ENCODE measurements around the gene RAB44. TPM values are rescaled to one million over a fixed set of nuclear protein-coding genes. Genes with fewer than 3 reads are reported as not detected.

RAB44 gene
- total and polyA plus RNA-seq, 8 donors: 0.15 to 2.5 (median 0.23) TPM; not detected in 3

- 61 to 69% (median 65%) methylated on average over 27 of the region's 27 CpGs for WGBS, 5 donors
- Histone ChIP-seq H3K27ac (no peak overlapping the region), H3K36me3 (no peaks in the 10 kb centered on the region), H3K4me3 (no peak overlapping the region), H3K4me1 (peaks cover 0 to 16% (median 12%) of the 10 kb centered on the region in 4 donors), H3K27me3 (no peaks in the 10 kb centered on the region), H3K9me3 (no peaks in the 10 kb centered on the region)
- peak in 1 of 2 donors; percentile 77 for DNase-seq
- TF ChIP-seq EP300 (IDR thresholded peaks at IDR 0.05) (no peak), POLR2A (IDR thresholded peaks at IDR 0.05) (no peak)
- intact Hi-C loops (cut with DNase I; ENCODE audit: low total_unique reads): no loop called here
These were observed 4.5 kb upstream of the RAB44 start for GRCh38 chr6:36692861-36693702.

GRCh38 chr6:36694616-36695015 lies 3.0 kb upstream of the RAB44 start:
- intact Hi-C loops (cut with DNase I; ENCODE audit: low total_unique reads): no loop called here

GRCh38 chr6:36695414-36695813 lies 2.2 kb upstream of the RAB44 start:
- H3K27me3 ChIP-seq: peaks cover 0 to 4% (median 0%) of the 10 kb centered on the region in 3 donors
- TF ChIP-seq POLR2AphosphoS5 (IDR thresholded peaks at IDR 0.05) (no peak), POLR2A (IDR thresholded peaks at IDR 0.05) (no peak), CTCF (IDR thresholded peaks at IDR 0.05) (no peak), EP300 (IDR thresholded peaks at IDR 0.05) (no peak)
- WGBS, 5 donors: 33 to 64% (median 50%) methylated on average over 2 of the region's 2 CpGs
- H3K27ac ChIP-seq: no peak overlapping the region
- intact Hi-C loops (cut with DNase I; ENCODE audit: low total_unique reads): no loop called here
- H3K9me3 ChIP-seq: no peaks in the 10 kb centered on the region
- H3K4me1 ChIP-seq: peaks cover 0 to 23% (median 12%) of the 10 kb centered on the region in 4 donors
- no peak for DNase-seq
- H3K4me3 ChIP-seq: no peak overlapping the region
- H3K36me3 ChIP-seq: no peaks in the 10 kb centered on the region

More at GRCh38 chr6:36694616-36695015, 3.0 kb upstream of the RAB44 start:
- DNase-seq: no peak
- TF ChIP-seq POLR2AphosphoS5 (IDR thresholded peaks at IDR 0.05) (no peak), CTCF (IDR thresholded peaks at IDR 0.05) (no peak), POLR2A (IDR thresholded peaks at IDR 0.05) (no peak), EP300 (IDR thresholded peaks at IDR 0.05) (no peak)
- Histone ChIP-seq H3K36me3 (no peaks in the 10 kb centered on the region), H3K9me3 (no peaks in the 10 kb centered on the region), H3K27me3 (peaks cover 0 to 4% (median 0%) of the 10 kb centered on the region in 3 donors), H3K27ac (no peak overlapping the region), H3K4me1 (peaks cover 0 to 23% (median 12%) of the 10 kb centered on the region in 4 donors), H3K4me3 (no peak overlapping the region)
- 79 to 94% (median 87%) methylated on average over 6 of the region's 6 CpGs for WGBS, 5 donors

- Histone ChIP-seq H3K4me3 (peak overlapping the region in 1 of 4 donors; percentile 1), H3K36me3 (no peaks in the 10 kb centered on the region), H3K9me3 (no peaks in the 10 kb centered on the region), H3K4me1 (peaks cover 0 to 21% (median 1%) of the 10 kb centered on the region in 4 donors), H3K27ac (peak overlapping the region in 1 of 5 donors; percentile 6), H3K27me3 (peaks cover 0 to 4% (median 0%) of the 10 kb centered on the region in 3 donors)
- TF ChIP-seq POLR2AphosphoS5 (IDR thresholded peaks at IDR 0.05) (no peak), CTCF (IDR thresholded peaks at IDR 0.05) (no peak), POLR2A (IDR thresholded peaks at IDR 0.05) (no peak)
- 72 to 86% (median 83%) methylated on average over 6 of the region's 6 CpGs for WGBS, 5 donors
- intact Hi-C loops (cut with DNase I; ENCODE audit: low total_unique reads): no loop called here
- DNase-seq: no peak
These were observed 570 bp downstream of the RAB44 start for GRCh38 chr6:36698196-36698595.

- no peaks in the 10 kb centered on the region for H3K36me3 ChIP-seq
- intact Hi-C loops (cut with DNase I; ENCODE audit: low total_unique reads): no loop called here
- no peak overlapping the region for H3K27ac ChIP-seq
- peaks cover 0 to 19% (median 0%) of the 10 kb centered on the region in 4 donors for H3K4me1 ChIP-seq
- TF ChIP-seq EP300 (IDR thresholded peaks at IDR 0.05) (no peak), CTCF (IDR thresholded peaks at IDR 0.05) (no peak)
- 80 to 89% (median 87%) methylated on average over 8 of the region's 8 CpGs for WGBS, 5 donors
- H3K27me3 ChIP-seq: peaks cover 0 to 4% (median 0%) of the 10 kb centered on the region in 3 donors
- no peaks in the 10 kb centered on the region for H3K9me3 ChIP-seq
- H3K4me3 ChIP-seq: peak overlapping the region in 1 of 4 donors; percentile 1
- DNase-seq: no peak
These were observed 1.2 kb downstream of the RAB44 start for GRCh38 chr6:36698871-36699271.

Measured in stomach (tissue), 9 donors.